Left colon (tissue), 2 donors: Measurements from ENCODE around the gene LMBR1. TPM values are rescaled to one million over a fixed set of nuclear protein-coding genes. Genes with fewer than 3 reads are reported as not detected.
"Not testable (repeated sequence)": the region's sequence is repeated elsewhere in the genome, so short reads cannot be mapped to it uniquely, and the experiment has no call there.

Experiments used
- ATAC-seq: fragments of 200-7000 bp; cut with Tn5 transposase; one replicate; pipeline ENCODE4 v1.9.1; 2020; ENCODE audit warnings: mild to moderate bottlenecking, moderate library complexity
- DNase-seq, 2 donors: peaks; one replicate each; pipeline ENCODE4 v3.0.0-alpha.2; 2020
- intact Hi-C, 2 donors: fragments of 100-400 bp; cut with DNase I in 1 of 2; cut with micrococcal nuclease in 1 of 2; formaldehyde crosslinking; loops; one replicate each; pipeline versions ENCODE4 v1.11.2 to v1.14.0; 2022; cut with DNase I, micrococcal nuclease
- total RNA-seq, 2 donors: library from RNA; stranded (reverse); fragmentation: NEBNext Ultra II Directional; extraction: Animal tissue kit (Norgen Biotek cat#: 25700); gene quantifications; one replicate each; pipeline ENCODE4 v1.2.1, GENCODE V29; 2021
- donor health status: DM: no; HTN: no; CAD: no.
- donor health status: DM: yes; HTN: yes; CAD: no.

The LMBR1 gene
- total RNA-seq, 2 donors from 2014 or later = 48.9 to 49.9 TPM

DNA sequence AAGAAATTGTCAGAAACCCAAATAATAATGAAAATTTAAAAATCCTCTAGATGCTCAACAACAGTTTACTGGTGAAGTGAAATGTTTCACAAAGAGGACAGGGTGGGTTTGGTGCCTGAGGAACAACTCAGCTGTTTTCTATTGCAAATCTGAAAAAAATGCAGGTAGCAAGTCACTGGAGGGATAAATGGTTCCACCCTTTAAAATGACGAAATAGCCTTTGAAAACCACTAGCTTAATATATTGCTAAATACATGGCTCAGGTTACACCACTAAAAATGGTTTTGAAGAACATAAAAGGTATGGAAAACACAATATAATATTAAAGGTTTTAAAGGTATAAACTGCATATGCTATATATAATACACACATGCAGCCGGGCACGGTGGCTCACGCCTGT is 69.5 kb downstream of the LMBR1 start:
- DNase-seq (no peak), ATAC-seq (no peak)
- intact Hi-C loops = no loop called here

GRCh38 chr7:156820445-156821063 is 72.4 kb downstream of the LMBR1 start:
- no peak for DNase-seq
- intact Hi-C loops = no loop called here
- no peak for ATAC-seq

GRCh38 chr7:156819733-156820295 is 73.2 kb downstream of the LMBR1 start:
- ATAC-seq (no peak), DNase-seq (no peak)
- intact Hi-C loops = no loop called here

DNA sequence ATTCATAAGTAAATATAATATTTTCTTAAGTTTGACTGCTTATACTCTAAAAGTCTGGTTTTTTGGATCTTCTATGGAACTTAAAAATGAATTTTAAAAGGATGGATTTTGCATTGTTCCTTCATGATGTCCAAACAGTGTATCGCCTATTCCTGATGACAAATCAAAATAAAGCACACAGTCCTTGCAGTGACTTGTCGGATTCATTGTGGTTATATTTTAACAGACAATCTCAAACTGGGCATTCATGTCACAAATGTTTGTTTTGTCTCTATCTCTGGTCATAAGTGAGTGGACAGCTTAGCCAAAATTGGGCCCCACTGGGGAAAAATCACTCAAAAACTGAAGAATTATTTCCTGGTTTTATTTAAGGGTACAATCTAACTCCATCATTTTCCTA is 74.8 kb downstream of the LMBR1 start:
- ATAC-seq (no peak), DNase-seq (no peak)
- intact Hi-C loops = no loop called here

GRCh38 chr7:156816943-156817572 is 75.9 kb downstream of the LMBR1 start:
- intact Hi-C loops = no loop called here
- ATAC-seq = peak; percentile 46
- DNase-seq = no peak

- ATAC-seq (no peak), DNase-seq (no peak)
- intact Hi-C loops = no loop called here
Observed at GRCh38 chr7:156811706-156812105, 81.3 kb downstream of the LMBR1 start.

- DNase-seq, intact Hi-C loops, ATAC-seq: not testable (repeated sequence)
Observed at GRCh38 chr7:156803656-156804055, 89.3 kb downstream of the LMBR1 start.

- DNase-seq (no peak), ATAC-seq (no peak)
- intact Hi-C loops = no loop called here
Observed at GRCh38 chr7:156802214-156802613, 90.8 kb downstream of the LMBR1 start.

GRCh38 chr7:156795415-156795814 is 97.6 kb downstream of the LMBR1 start:
- ATAC-seq = no peak
- no peak for DNase-seq
- intact Hi-C loops = no loop called here

DNA sequence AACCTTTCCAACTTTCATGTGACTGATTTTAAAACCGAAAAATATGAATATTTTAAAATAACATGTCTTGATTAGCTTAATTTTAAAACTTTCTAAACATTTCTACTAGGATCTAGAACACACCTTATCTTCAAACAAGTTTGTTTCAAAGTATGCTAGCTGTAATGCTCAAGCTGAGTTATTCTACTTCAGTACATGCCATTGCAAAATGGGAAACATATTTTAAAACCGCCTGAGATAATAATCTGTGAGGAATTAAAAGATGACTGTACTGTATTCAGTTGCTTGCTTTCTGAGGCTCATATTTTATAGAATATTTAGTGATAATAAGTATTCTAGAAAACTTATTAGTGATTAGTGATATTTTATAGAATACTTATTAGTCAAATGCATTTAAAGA is 99.6 kb downstream of the LMBR1 start:
- no peak for ATAC-seq
- intact Hi-C loops = no loop called here
- DNase-seq = no peak

GRCh38 chr7:156792611-156793010 is 100.4 kb downstream of the LMBR1 start:
- ATAC-seq (no peak), DNase-seq (no peak)
- intact Hi-C loops = no loop called here

GRCh38 chr7:156791241-156791640 is 101.7 kb downstream of the LMBR1 start:
- intact Hi-C loops = no loop called here
- no peak for ATAC-seq
- no peak for DNase-seq

DNA sequence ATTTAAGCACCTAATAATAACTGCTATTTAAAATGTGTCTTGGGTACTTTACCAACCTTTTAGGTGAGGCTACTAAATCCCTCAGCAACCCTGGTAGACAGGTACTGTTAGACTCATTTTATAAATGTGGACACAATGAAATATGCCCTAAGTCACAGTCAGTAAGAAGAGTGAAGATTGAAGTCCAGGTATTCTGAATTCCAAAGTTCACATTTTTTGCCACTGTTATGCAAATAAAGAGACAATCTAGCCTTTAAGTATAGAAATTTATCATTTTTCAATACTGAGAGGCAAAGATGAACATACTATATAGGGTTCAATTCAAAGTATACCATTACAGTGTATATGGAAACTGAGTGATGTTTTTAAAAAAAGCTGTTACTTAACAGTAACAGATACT is 102.7 kb downstream of the LMBR1 start:
- ATAC-seq (no peak), DNase-seq (no peak)
- intact Hi-C loops = no loop called here

GRCh38 chr7:156785998-156786543 is 106.9 kb downstream of the LMBR1 start:
- DNase-seq (no peak), ATAC-seq (no peak)
- intact Hi-C loops = no loop called here

DNA sequence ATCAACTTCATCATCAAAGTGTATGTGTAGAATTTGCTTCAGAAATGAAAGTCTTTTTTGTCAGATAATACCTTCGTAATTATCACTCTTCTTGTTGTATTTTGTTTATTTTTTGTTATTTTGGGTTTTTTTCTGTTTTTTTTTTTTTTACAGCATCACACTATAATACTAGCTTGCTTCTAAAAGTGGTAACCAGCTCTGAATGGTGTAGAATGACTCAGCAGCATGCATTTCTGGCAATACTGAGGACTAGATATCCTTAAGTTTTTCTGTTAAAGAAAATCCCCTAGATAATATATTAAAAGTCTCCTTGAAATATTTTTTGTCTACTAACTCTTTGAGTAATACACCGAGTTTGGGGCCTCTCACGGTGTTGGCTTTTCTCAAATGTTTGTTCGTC is 109.1 kb downstream of the LMBR1 start:
- DNase-seq (no peak), ATAC-seq (no peak)
- intact Hi-C loops = no loop called here

DNA sequence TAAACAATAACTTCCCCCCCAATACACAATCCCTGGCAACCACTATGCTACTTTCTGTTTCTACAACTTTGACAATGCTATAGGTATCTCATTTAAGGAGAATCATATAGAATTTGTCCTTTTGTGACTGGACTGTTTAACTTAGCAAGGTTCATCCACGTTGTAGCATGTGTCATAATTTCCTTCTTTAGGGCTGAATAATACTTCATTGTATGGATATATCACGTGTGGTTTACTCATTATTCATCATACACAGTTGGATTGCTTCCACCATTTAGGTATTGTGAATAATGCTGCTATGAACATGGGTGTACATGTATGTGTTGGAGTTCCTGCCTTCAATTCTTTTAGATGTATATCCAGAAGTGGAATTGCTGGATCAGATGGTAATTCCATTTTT is 111.0 kb downstream of the LMBR1 start:
- intact Hi-C loops = no loop called here
- DNase-seq = no peak
- ATAC-seq = no peak

DNA sequence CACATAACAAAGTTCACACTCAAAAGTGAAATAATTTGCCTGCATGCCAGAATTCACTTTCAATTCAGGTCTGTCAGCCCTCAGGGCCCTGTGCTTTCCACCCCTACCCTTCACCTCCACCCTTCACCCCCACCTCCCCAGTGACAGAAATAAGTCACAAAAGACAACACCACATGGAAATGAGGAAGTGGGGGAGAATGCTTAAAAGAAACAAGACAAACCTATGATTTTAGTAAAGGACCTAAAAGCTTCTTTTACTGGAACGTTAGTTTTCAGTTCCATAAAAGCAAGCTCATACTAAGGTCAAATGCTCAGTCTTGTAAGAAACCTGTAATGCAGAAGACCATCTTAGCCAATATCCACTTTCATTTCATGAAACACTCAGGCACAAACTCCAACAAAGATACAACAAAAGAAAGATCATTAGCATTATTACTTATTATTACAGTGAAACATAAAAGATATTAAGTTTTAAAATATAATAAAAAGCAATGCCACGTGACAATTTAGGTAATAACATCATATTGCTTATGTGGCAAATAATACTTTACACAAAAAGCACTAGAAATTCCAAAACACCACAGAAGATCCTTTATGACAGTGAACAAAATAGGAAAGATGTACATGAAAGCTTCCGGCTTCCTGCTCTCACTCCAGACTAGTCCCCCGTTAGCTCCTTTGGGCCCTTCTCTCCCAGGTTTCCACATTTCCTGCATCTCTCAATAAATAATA is 112.1 kb downstream of the LMBR1 start:
- DNase-seq (no peak), ATAC-seq (no peak)
- intact Hi-C loops = no loop called here

- intact Hi-C loops = no loop called here
- ATAC-seq (no peak), DNase-seq (no peak)
Observed at GRCh38 chr7:156778668-156779067, 114.3 kb downstream of the LMBR1 start.

DNA sequence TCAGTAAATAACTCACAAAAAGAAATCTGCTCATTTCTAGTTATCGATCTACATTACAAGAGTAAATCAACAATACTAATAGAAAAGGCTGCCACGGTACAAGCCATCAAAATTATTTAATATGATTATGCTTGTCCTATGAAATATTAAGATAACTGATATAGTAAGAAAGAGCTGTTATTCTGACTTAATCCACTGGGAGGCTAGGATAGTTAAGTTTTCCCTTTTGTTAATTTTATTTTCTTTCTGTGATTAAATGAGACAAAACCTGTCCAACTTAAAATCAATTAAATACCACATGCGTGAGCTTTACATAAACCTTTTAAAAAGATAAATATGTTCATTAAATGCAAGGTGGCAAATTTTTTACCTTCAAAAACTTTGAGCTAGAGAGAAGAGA is 114.8 kb downstream of the LMBR1 start:
- ATAC-seq (no peak), DNase-seq (no peak)
- intact Hi-C loops = no loop called here
